HFF-Myc (cell line): ENCODE data around the gene ACVR1.

Source experiments
- DNase-seq: peaks from one replicate; pipeline ENCODE4 v3.0.0-alpha.2; 2011; ENCODE audit warnings: low read depth; ENCODE audit errors: extremely low read depth
- H3K4me3 ChIP-seq: replicated peaks from 2 replicates; pipeline ENCODE4 v1.5.1; 2011; ENCODE audit warnings: low read depth, mild to moderate bottlenecking, control low read depth, low read length
- TF ChIP-seq, protein P1 (sequence below): IDR thresholded peaks from 2 replicates; pipeline ENCODE4 v1.5.1; 2012; ENCODE audit warnings: mild to moderate bottlenecking, low read depth, low read length, control low read depth; ENCODE audit errors: missing control alignments

Gene ACVR1

DNA sequence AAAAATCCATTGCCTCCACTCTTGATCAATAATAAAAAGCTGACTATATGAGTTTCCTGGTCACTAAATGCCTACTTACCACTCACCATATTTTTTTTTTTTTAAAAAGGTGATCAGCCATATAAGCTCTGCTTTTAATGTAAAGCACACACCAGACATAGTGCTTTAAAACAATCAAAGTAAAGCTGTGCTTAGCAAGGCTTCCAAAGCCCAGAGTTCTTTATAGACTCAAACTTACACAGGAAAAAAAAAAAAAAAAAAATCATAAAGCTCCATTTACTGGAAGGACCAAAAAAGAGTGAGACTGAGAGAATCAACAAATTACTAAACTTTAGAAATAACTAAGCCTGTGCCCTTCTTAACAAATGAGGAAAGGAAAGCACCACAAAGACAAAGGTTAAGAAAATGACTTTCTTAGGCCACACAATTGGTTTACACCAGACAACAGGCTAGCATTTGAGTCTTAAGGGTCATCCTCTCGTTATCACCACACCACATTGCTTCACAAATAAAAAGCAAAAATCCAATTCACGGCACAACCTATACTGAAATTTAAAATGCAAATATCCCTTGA is 11.2 kb downstream of the ACVR1 start:
- no peak overlapping the region for H3K4me3 ChIP-seq
- TF ChIP-seq, protein P1, sequence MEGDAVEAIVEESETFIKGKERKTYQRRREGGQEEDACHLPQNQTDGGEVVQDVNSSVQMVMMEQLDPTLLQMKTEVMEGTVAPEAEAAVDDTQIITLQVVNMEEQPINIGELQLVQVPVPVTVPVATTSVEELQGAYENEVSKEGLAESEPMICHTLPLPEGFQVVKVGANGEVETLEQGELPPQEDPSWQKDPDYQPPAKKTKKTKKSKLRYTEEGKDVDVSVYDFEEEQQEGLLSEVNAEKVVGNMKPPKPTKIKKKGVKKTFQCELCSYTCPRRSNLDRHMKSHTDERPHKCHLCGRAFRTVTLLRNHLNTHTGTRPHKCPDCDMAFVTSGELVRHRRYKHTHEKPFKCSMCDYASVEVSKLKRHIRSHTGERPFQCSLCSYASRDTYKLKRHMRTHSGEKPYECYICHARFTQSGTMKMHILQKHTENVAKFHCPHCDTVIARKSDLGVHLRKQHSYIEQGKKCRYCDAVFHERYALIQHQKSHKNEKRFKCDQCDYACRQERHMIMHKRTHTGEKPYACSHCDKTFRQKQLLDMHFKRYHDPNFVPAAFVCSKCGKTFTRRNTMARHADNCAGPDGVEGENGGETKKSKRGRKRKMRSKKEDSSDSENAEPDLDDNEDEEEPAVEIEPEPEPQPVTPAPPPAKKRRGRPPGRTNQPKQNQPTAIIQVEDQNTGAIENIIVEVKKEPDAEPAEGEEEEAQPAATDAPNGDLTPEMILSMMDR, result no peak

DNA sequence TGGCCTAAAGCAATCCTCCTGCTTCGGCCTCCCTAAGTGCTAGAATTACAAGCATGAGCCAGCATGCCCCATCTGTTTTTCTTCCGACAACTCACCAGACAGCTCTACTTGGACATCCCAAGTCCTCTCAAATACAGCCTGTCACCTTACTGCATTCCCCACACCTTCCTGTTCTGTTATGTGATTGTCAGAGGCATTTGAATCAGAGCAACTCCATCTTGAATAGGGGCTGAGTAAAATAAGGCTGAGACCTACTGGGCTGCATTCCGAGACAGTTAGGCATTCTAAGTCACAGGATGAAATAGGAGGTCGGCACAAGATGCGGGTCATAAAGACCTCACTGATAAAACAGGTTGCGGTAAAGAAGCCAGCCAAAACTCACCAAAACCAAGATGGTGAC is 17.3 kb downstream of the ACVR1 start:
- DNase-seq, result no peak
- TF ChIP-seq, protein P1, result no peak
- H3K4me3 ChIP-seq, result no peak overlapping the region

More for the DNA sequence above, 11.2 kb downstream of the ACVR1 start:
- no peak for DNase-seq

DNA sequence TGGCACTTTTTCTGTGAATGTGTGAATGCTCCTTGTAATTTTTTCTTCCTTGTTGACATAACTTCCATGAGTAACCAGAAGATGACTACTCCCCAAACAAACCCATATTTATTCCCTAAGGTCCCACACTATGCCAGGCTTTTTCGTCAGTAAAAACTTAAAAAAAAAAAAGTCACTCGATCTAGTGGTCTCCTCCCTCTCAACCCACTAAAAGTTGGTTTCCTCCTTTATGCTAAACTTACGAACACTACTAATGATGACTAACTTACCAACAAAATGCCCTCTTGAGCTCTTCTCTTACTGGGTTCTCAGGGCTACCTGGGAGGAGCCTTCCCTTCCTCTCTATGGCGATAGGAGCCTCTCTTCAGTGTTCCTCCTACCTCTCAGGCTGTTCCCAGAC is 18.2 kb downstream of the ACVR1 start:
- H3K4me3 ChIP-seq, result no peak overlapping the region
- DNase-seq, result no peak
- TF ChIP-seq, protein P1, result no peak

DNA sequence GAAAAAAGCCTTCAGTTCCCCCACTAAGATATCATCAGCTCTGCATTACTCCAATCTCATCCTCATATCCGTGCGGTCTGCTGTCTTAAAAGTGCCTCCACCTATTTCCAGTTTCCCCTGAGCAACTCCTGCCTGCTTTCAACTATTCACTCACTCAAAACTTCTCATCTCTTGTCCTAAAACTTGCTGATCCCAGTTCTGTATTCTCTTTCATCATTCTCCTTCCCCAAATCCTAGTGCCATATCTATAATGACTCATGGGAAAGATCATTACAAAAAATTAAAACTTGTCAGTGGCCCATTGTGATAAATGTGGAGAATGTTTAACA is 20.0 kb downstream of the ACVR1 start:
- TF ChIP-seq, protein P1, result no peak
- DNase-seq, result no peak
- H3K4me3 ChIP-seq, result no peak overlapping the region

DNA sequence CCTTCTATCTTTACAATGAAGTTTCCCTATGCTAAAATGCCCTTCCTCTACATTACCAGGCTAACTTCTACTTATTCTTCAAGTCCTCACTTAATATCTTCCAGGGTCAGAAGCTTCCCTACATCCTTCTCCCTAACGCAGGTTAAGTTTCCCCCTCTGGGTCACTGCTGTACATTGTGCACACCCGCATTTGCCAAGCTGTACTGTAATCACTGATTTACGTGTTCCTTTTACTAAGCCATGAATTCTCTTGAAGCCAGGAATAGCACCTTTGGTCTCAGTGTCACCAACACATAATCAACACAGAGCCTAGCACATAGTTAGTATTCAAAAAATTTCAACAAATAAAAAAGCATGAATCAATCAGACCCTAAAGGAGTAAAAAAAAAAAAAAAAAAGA is 22.3 kb downstream of the ACVR1 start:
- H3K4me3 ChIP-seq, result no peak overlapping the region
- TF ChIP-seq, protein P1, result no peak
- no peak for DNase-seq

DNA sequence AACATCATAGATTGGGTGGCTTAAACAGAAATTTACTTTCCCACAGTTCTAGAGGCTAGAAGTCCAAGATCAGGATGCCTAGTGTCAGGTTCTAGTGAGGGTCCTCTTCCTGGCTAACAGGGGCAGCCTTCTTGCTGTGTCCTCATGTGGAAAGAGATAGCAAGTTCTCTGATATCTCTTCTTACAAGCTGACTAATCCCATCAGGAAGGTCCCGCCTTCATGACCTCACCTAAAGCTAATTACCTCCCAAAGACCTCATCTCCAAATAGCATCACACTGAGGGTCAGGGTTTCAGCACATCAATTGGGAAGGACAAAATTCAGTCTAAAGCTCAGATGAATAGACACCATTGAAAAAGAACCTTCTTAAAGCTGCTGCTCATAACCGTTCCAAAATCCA is 22.9 kb downstream of the ACVR1 start:
- no peak for DNase-seq
- TF ChIP-seq, protein P1, result no peak
- no peak overlapping the region for H3K4me3 ChIP-seq

DNA sequence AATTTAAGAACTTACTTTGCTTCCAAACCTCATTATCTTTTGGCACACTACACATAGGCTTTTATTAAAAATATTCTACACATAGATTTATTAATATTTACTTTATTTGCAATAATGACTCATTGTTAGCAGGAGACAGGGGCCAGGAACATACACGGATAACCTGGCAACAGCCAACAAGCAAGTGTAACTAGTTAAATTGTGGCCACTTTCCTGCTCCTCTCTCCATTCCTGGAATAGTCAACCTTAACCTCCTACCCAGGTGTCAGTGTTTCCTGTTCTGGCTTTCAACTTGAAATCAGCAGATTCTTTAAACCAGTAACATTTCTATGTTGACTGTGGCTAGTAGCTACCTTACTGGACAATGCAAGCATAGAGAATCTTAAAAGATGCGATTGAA is 26.5 kb downstream of the ACVR1 start:
- no peak overlapping the region for H3K4me3 ChIP-seq
- DNase-seq, result no peak
- TF ChIP-seq, protein P1, result no peak
